Measurements from ENCODE around the gene TYRP1.
"Not testable (repeated sequence)": the region's sequence is repeated elsewhere in the genome, so short reads cannot be mapped to it uniquely, and the experiment has no call there.

TYRP1 gene, protein sequence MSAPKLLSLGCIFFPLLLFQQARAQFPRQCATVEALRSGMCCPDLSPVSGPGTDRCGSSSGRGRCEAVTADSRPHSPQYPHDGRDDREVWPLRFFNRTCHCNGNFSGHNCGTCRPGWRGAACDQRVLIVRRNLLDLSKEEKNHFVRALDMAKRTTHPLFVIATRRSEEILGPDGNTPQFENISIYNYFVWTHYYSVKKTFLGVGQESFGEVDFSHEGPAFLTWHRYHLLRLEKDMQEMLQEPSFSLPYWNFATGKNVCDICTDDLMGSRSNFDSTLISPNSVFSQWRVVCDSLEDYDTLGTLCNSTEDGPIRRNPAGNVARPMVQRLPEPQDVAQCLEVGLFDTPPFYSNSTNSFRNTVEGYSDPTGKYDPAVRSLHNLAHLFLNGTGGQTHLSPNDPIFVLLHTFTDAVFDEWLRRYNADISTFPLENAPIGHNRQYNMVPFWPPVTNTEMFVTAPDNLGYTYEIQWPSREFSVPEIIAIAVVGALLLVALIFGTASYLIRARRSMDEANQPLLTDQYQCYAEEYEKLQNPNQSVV

DNA sequence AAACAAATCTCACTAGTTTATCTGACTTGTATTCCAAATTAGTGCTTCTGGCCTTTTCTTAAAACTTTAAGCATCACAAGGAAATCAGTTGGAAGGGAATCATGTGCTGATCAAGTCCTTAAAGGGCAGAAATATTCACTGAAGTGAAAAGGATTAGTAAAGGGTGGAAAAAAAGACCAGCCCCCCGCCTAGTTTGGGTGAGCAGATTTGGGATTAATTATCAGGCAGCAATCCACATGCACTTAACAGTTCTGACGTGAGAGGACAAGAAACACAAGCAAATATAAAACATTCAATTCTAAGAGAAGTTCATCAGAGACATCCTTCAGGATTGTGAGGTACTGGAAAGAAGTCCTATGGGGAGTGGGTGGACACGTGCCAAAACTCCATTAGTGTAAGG, at the start of gene TYRP1:
TSS of gene TYRP1 (plus strand) at position 245 of the 400 bp plus-strand sequence. CDS start 612 bp downstream, outside the sequence.
- no peak for DNase-seq (ENCODE audit: low read depth in 2 of 2, low spot score in 1 of 2)

DNA sequence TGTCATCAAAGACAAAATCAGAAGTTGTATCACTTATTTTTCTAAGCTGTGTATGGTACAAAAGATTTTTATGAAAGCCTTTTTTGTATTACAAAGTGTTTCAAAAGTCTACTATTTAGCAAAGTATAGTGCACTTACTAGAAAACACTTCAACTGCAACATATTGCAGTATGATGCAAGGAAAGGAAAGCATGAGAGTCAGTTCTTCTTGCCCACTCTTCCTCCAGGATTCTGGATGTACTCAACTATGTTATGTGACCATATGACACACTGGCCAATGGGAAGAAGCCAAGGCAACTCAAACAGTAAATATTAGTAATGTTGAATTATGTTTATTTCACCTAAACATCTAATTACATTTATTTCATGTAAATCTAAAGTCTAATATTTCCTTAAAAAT, 49.5 kb upstream of the TYRP1 start:
- DNase-seq (ENCODE audit: low read depth in 2 of 2, low spot score in 1 of 2): no peak

DNA sequence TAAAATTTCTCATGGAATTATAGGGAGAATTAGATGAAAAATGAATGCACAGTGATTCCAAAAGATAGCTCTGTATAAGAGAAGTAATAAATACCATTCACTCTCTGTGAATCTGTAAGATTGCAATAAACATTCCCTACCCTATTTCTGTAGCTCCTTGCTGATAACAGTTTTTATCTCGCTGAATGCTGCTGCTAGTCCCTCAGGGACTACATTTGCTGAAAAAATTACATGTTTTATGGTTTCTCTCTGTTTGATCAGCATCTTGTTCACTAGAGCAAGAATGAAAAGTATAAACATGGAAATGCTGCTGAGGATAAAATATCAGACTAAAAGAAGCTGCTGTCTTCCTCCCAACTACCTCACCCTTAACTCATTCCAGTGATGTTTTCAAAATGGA, 44.3 kb upstream of the TYRP1 start:
- no peak for DNase-seq (ENCODE audit: low read depth in 2 of 2, low spot score in 1 of 2)

DNA sequence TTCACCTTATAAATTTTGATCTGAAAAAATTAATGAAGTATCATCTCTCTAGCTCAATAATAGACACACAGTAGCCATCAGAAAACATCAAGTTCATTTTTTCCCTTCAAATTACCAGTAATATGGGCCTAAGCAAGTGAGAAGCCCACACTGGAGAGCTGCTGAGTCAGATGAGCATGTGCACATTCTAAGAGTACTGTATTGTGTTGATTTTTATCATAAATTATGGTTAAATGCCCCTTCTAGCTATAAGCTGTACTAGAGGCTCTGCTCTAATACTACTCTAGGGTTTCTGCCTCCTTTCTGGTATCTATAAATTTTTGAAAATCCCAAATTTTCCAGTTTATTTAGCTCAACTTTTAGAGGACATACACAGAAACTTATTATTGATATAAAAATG, 42.1 kb upstream of the TYRP1 start:
- DNase-seq (ENCODE audit: low read depth in 2 of 2, low spot score in 1 of 2): no peak

DNA sequence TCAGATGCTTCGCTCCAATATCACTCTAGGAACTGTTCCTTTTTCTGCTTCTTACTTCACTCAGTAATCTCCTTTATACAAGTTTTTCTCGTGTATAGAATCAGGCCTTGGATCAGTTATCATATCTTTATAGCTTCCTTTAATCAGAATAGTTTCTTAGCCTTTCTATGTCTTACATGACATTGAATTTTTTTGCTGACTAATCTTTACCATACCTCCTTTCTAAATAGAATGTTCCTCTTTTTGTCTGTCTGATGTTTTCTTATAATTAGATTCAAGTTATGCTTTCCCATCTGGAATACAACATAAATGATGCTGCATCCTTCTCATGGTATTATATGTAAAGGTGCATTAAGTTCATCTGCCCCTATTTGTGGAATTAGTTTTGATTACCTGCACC, 40.2 kb upstream of the TYRP1 start:
- no peak for DNase-seq (ENCODE audit: low read depth in 2 of 2, low spot score in 1 of 2)

DNA sequence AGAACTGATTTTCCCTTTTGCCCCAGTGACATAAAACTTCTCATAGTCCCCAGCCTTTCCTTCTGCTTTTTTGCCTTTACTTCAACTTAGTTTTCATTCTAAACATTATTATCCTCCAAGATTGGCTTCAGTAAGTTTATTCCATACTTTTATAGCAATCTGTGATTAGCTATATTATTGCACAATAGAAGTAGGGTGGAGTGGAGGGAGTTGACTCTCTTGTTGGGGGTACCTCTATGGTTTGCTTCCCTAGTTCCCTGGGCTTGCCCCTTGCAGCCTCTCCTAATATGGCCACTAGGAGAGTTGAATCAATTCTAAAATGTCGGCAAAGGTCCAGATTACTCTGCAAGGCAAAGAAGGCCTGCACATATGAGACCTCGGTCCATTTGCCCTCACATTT, 36.4 kb upstream of the TYRP1 start:
- no peak for DNase-seq (ENCODE audit: low read depth in 2 of 2, low spot score in 1 of 2)

DNA sequence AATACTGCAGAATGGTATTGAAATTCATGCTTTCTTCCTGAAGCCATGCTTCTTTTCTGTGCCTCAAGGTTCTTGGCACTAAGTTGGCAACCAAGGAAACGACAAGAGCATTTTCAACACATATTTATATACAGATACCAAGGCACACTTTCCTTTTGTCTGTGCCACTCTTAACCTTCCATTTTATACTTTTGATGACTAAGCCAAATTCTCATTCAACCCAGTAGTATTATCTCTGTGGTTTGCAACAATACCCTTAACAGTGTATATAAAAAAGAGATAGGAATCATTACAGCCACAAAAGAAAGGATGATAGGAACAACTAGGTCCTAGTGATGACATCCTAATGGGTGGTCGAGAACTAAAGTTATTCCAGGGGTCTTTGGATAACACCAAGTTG, 36.0 kb upstream of the TYRP1 start:
- no peak for DNase-seq (ENCODE audit: low read depth in 2 of 2, low spot score in 1 of 2)

DNA sequence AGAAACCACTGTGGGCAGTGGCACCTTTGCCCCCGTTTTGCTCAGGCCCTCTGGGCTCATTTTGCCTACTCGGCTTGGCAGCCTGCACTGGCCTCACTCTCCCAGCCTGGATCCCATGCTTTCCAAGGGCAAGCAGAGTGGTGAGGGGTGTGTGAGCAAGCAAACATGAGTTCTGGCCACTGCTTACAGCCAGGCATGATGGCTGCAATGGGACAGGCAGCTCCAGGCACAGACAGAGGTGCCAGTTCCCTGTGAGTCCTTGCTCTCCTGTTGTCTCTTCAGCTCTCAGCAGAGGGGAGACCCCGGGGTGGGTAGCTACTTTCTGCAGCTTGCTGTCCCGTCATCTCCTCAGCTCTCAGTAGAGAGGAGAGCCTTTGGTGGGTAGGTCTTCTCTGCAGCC, 35.2 kb upstream of the TYRP1 start:
- no peak for DNase-seq (ENCODE audit: low read depth in 2 of 2, low spot score in 1 of 2)

DNA sequence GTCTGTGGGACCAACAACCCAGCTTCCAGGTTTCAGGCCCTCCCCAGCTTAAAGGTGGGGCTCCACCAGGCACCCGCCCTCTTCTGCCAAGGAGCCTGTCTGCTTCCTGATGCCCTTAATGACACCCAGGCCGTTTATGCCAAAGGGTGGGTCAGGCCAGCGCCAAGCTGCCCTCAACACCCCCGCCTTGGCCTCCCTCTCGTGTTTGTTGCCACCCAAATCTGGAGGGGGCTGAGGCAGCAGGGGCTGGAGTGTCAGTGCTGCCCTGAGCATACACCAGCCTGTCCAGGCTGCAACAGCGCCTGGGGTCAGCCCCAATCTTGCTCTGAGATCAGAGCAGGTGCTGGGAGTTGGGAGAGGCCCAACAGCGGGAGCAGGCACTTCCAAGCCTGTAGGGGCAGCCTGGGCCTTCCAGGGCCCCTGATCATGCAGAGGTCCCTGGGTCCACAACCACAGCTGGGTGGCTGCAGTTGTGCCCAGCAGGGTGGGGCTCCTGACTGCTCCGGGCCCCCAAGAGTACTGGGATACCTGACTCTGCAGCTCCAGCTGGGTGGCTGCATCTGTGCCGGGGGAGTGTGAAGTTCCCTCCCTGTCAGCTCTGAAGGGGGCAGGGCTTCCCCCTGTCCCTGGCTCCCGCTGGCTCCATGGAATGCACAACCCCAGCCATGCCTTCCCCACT, 34.5 kb upstream of the TYRP1 start:
- DNase-seq (ENCODE audit: low read depth in 2 of 2, low spot score in 1 of 2): no peak

DNA sequence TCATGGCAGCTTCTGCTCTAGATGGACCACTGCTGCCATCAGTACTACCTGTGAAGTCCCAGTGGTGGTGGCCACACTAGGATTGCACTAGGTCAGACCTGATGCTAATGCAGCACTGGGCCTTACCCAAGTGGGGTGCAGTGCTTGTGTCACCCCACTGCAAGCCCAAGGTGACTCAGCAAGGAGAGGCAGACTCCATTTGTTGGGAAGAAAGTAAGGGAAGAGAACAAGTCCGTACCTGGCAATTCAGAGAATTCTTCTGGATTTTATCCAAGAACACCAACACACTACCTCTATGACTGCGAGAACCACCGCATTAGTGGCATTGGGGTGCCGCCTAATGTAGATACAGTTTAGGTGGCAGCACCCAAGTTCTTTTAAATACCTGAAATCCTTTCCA, 34.0 kb upstream of the TYRP1 start:
- no peak for DNase-seq (ENCODE audit: low read depth in 2 of 2, low spot score in 1 of 2)

DNA sequence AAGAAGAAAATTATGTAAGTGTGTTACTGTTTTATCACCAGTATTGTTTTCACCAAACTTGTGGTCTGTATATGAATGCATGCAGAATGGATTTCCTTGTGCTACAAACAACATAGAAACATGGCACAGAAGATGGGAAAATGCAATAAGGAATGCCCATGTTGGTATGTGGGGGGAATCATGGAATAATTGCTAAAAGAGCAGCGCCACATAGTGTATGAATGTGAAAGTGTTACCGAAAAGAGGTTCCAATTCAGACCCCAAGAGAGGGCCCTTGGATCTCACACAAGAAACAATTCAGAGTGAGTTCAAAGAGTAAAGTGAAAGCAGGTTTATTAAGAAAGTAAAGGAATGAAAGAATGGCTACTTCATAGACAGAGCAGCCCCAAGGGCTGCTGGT, 26.4 kb upstream of the TYRP1 start:
- no peak for DNase-seq (ENCODE audit: low read depth in 2 of 2, low spot score in 1 of 2)

DNA sequence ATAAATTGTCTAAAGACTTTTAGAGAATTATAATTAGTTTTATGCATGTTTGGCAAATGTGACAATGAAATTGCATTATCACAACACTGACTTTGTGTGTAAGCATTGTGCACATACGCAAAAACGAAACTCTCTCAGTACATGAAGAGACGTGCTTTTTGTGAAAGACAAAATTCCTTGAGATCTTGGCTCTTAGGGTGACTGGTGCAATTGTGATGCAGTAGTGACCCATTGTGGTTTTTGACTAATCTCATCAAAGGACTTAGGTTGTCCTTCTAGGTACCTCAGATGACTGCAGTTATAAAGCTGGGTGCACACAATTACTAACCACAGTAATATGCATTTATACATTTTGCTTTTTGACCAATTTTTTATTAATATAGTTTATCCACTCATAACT, 25.3 kb upstream of the TYRP1 start:
- no peak for DNase-seq (ENCODE audit: low read depth in 2 of 2, low spot score in 1 of 2)

DNA sequence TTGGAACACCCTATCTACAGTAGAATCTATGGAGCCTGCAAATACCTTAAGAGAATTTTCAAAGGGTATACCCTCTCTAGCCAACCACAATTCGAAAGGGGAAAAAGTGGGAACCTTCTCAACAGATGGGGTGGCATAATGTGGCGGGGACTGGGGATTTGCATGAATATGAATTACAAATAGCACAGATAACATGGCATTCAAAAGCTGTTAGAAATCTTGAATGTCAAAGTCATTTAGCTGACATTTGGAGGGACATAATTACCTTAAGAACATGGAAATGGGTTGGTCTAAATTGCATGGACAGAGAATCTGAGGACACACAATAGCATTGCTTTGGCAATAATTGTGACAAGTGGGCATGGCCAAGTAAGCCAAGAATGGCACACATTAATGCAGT, 23.2 kb upstream of the TYRP1 start:
- no peak for DNase-seq (ENCODE audit: low read depth in 2 of 2, low spot score in 1 of 2)

DNA sequence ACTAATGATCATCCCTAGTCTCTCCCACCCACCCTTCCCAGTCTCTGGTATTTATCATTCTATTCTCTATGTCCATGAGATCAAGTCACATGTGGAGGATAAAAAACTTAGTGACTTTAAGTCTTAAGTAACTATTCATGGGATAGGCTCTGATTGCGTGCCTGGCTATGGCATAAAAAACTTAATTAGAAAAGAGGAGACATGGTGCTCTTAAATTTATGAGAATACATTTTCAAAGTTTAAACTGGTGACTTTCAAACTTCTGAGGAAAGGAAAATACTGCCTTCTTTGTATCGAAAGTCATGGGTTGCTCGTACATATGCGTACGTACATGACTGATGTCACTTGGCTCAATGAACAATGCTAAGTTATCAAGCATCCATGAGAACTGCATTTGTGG, 18.2 kb upstream of the TYRP1 start:
- DNase-seq (ENCODE audit: low read depth in 2 of 2, low spot score in 1 of 2): no peak

DNA sequence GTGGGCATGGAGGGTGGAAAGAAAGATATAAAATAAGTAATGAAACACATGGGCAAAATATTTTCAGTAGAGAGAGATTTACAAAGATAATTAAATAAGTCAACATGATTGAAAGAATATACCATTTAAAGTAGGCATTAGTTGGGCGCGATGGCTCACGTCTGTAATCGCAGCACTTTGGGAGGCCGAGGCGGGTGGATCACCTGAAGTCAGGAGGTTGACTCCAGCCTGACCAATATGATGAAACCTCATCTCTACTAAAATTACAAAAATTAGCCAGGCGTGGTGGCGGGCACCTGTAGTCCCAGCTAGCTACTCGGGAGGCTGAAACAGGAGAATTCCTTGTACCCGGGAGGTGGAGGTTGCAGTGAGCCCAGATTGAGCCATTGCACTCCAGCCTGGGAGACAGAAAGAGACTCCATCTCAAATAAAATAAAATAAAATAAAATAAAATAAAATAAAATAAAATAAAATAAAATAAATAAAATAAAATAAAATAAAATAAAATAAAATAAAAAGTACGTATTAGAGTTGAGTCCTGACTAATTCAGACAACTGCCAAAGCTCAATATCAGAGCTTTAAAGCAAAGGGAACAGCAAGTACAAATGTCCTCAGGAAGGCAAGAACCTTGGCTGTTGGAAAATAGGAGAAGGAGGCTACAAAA, 15.6 kb upstream of the TYRP1 start:
- DNase-seq (ENCODE audit: low read depth in 2 of 2, low spot score in 1 of 2): not testable (repeated sequence)

DNA sequence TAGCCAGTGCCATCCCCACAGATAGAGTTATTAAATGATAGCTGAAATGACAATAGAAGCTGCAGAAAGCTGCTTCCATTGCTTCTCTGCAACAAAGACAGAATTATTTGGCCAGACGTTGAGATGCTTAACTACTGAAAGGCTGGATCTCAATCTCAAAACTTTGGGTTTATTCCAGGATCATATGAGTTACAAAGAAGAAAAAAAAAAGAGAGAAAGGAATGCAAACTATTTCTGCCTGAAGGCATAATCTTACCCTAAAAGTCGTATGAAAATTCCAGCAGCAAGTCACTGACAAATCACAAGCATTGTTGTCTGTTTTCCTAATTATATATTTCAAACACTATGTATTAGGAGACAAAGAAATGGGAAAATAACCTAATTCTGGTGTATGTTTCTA, 12.8 kb upstream of the TYRP1 start:
- DNase-seq (ENCODE audit: low read depth in 2 of 2, low spot score in 1 of 2): no peak

DNA sequence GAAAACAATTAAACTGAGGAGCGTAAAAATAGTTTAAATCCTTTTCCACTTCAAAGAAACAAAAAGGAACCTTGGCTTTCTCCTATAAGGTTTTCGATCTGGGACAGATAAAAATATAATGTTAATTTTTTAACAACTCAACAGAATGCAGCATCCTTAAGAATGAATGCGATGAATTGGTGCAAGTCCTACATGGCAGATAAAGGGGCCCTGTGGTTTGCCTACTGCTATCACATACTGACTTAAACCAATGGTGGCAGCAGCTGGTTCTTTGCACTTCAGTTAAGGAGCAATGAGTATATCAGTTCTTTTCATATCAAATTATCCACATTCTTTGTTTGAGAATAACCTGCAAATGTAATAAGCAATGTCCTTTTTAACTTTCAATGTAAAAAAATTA, 12.4 kb upstream of the TYRP1 start:
- DNase-seq (ENCODE audit: low read depth in 2 of 2, low spot score in 1 of 2): no peak

DNA sequence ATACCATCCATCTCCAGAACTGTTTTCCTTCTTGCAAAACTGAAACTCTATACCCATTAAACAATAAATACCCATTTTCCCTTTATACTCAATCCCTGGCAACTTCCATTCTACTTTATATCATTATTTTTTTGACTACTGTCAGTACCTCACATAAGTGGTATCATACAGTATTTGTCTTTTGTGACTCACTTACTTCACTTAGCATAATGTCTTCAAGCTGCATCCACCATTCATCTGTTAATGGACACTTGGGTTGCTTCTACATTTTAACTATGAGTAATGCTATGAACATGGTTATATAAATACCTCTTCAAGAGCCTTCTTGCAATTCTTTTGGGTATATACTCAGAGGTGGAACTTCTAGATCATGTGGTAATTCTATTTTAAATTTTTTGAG, 11.6 kb upstream of the TYRP1 start:
- DNase-seq (ENCODE audit: low read depth in 2 of 2, low spot score in 1 of 2): no peak

DNA sequence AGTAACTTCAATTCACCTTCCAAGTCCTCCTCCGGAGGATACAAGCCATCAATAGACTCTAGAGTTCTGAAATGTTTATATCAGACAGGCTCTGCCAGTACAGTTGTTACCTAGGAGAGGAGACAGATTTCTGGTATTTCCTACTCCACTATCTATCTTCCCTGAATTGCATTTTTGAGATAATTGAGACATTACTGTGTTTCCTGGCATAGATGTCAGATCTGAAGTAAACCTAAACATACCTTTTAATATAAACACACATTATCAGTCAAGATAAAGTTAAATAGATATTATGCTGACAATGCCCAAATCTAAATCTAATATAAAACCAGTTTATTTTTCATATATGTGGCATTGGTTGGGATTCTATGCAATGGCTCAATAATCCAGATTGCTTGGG, 8.2 kb upstream of the TYRP1 start:
- no peak for DNase-seq (ENCODE audit: low read depth in 2 of 2, low spot score in 1 of 2)

DNA sequence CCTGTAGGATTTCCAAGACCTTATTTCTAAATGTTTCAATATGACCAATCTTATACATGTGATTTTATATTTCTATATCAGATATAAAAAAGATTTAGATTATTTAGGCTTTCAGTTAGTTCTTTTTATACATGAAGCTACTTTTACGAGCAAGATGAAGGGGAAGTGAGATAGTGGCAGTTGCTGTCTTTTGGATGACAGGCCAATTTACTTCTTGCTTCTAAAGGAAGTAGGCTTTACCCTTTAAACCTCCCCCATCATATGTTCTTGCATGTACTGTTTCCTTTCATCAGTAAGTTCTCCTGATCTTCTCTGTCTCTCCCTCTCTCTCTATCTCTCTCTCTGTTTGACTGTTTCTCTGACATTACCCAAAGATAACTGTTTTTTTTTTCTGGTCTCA, 4.0 kb upstream of the TYRP1 start:
- no peak for DNase-seq (ENCODE audit: low read depth in 2 of 2, low spot score in 1 of 2)

DNA sequence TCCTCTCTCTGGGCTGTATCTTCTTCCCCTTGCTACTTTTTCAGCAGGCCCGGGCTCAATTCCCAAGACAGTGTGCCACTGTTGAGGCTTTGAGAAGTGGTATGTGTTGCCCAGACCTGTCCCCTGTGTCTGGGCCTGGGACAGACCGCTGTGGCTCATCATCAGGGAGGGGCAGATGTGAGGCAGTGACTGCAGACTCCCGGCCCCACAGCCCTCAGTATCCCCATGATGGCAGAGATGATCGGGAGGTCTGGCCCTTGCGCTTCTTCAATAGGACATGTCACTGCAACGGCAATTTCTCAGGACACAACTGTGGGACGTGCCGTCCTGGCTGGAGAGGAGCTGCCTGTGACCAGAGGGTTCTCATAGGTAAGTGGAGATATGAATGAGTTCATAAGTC, 828 bp downstream of the TYRP1 start:
- DNase-seq (ENCODE audit: low read depth in 2 of 2, low spot score in 1 of 2): no peak

DNA sequence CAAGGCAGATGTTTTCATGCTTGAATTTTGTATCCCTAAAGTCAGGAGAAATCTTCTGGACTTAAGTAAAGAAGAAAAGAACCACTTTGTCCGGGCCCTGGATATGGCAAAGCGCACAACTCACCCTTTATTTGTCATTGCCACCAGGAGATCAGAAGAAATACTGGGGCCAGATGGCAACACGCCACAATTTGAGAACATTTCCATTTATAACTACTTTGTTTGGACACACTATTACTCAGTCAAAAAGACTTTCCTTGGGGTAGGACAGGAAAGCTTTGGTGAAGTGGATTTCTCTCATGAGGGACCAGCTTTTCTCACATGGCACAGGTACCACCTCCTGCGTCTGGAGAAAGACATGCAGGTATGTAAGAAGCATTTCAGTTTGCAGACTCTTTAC, 2.3 kb downstream of the TYRP1 start:
- no peak for DNase-seq (ENCODE audit: low read depth in 2 of 2, low spot score in 1 of 2)

Measured in stimulated activated CD8-positive, alpha-beta memory T cell treated with anti-CD3 and anti-CD28 coated beads, Interleukin-4, amount 100 ng/mL, for 4 hours (primary cell).